ENCODE measurements around the gene ACER1. TPM values are rescaled to one million over a fixed set of nuclear protein-coding genes. Genes with fewer than 3 reads are reported as not detected.

The ACER1 gene
- total and polyA plus RNA-seq, 2 of the 13 experiments (the other 11 are each of a cell fraction or from before 2014, with no cell fraction given), result not detected

DNA sequence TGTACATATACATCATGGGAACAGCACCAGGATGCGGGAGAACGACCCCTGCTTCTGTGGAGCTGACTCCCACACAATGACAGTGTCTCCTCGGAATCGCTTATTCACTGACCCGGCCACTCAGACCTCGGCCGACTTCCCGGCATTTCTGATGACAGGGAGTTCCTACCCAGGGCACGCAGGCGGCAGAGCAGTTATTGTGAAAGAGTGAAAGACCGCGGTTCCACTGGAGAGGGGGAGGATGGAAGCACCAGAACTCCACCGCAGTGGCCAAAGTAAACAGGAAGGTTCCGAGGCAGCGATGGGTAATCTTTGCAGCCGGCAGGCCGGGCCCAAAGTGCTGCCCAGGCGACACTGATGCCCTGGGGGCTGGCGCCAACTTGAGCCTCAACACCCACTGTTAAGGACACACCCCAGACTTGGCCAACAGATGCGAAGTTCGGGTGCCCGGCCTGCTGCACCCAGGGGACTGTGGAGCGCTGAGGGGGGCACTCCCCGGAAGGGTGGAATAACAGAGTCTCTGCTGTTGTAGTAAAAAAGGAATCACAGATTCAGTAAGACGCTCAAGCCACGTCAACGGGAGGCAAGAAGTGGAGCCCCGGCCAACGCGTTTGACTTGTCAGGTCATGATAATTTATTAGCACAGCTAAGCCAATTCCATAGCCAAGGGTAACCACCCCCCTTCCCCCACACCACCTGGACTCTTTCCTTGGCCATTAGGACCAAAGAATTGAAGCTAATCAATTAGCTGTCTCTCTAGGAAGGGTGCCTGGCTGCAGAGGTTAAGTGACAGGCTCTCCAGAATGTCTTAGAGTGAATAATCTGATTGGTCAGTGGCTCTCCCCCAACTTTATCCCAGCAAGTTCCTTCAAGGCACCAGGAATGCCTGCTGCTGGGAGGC lies 59.5 kb downstream of the ACER1 start (continued):
- TF ChIP-seq, protein P1, sequence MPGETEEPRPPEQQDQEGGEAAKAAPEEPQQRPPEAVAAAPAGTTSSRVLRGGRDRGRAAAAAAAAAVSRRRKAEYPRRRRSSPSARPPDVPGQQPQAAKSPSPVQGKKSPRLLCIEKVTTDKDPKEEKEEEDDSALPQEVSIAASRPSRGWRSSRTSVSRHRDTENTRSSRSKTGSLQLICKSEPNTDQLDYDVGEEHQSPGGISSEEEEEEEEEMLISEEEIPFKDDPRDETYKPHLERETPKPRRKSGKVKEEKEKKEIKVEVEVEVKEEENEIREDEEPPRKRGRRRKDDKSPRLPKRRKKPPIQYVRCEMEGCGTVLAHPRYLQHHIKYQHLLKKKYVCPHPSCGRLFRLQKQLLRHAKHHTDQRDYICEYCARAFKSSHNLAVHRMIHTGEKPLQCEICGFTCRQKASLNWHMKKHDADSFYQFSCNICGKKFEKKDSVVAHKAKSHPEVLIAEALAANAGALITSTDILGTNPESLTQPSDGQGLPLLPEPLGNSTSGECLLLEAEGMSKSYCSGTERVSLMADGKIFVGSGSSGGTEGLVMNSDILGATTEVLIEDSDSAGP (CRISPR knock-in tag; IDR thresholded peaks at IDR 0.05; ENCODE audit: borderline replicate concordance), result peak; percentile 62
- TF ChIP-seq, protein P2, sequence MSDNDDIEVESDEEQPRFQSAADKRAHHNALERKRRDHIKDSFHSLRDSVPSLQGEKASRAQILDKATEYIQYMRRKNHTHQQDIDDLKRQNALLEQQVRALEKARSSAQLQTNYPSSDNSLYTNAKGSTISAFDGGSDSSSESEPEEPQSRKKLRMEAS (IDR thresholded peaks at IDR 0.05), result peak; percentile 80
- TF ChIP-seq ZNF839 (CRISPR knock-in tag; IDR thresholded peaks at IDR 0.05; ENCODE audit: borderline replicate concordance) (no peak), TBX2 (CRISPR knock-in tag; IDR thresholded peaks at IDR 0.05; ENCODE audit: borderline replicate concordance) (peak; percentile 72), SP4 (CRISPR knock-in tag; IDR thresholded peaks at IDR 0.05) (0 out of 2 replicates have a peak, but pooled peaks have one; percentile 22), ZFX (CRISPR knock-in tag; IDR thresholded peaks at IDR 0.05; ENCODE audit: low read depth) (peak; percentile 61; the same call in 1 of the 2 replicates), ZNF768 (CRISPR knock-in tag; IDR thresholded peaks at IDR 0.05) (no peak), DNMT3B (CRISPR knock-in tag; conservative IDR thresholded peaks at IDR 0.05) (0 out of 2 replicates have a peak, but pooled peaks have one; percentile 25), NFRKB (IDR thresholded peaks at IDR 0.05) (no peak), MXI1 (IDR thresholded peaks at IDR 0.05; ENCODE audit: borderline replicate concordance, low read depth, low read length) (peak; percentile 54; the same call in 1 of the 3 replicates), ZNF30 (CRISPR knock-in tag; IDR thresholded peaks at IDR 0.05) (no peak), ZNF816 (CRISPR knock-in tag; IDR thresholded peaks at IDR 0.05; ENCODE audit: borderline replicate concordance) (no peak), RAD21 (CRISPR knock-in tag; IDR thresholded peaks at IDR 0.05) (peak; percentile 10; the same call in 1 of the 2 replicates), RNF2 (conservative IDR thresholded peaks at IDR 0.05; ENCODE audit: low read depth) (no peak), FOXK1 (CRISPR knock-in tag; IDR thresholded peaks at IDR 0.05; ENCODE audit: borderline replicate concordance, low read depth) (peak; percentile 63; the same call in 1 of the 2 replicates), KMT2A (CRISPR knock-in tag; IDR thresholded peaks at IDR 0.05) (peak; percentile 92), CENPT (CRISPR knock-in tag; IDR thresholded peaks at IDR 0.05; ENCODE audit: low read depth) (no peak), ZNF709 (CRISPR knock-in tag; IDR thresholded peaks at IDR 0.05) (no peak), ZNF577 (CRISPR knock-in tag; IDR thresholded peaks at IDR 0.05; ENCODE audit: borderline replicate concordance, low read depth) (no peak), BCL6 (CRISPR knock-in tag; IDR thresholded peaks at IDR 0.05) (peak; percentile 53; the same call in 1 of the 2 replicates), ZSCAN25 (CRISPR knock-in tag; IDR thresholded peaks at IDR 0.05) (peak; percentile 45)
- TF ChIP-seq, protein P3, sequence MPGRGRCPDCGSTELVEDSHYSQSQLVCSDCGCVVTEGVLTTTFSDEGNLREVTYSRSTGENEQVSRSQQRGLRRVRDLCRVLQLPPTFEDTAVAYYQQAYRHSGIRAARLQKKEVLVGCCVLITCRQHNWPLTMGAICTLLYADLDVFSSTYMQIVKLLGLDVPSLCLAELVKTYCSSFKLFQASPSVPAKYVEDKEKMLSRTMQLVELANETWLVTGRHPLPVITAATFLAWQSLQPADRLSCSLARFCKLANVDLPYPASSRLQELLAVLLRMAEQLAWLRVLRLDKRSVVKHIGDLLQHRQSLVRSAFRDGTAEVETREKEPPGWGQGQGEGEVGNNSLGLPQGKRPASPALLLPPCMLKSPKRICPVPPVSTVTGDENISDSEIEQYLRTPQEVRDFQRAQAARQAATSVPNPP (CRISPR knock-in tag; IDR thresholded peaks at IDR 0.05), result peak; percentile 39; the same call in 1 of the 2 replicates
- TF ChIP-seq, protein P4, sequence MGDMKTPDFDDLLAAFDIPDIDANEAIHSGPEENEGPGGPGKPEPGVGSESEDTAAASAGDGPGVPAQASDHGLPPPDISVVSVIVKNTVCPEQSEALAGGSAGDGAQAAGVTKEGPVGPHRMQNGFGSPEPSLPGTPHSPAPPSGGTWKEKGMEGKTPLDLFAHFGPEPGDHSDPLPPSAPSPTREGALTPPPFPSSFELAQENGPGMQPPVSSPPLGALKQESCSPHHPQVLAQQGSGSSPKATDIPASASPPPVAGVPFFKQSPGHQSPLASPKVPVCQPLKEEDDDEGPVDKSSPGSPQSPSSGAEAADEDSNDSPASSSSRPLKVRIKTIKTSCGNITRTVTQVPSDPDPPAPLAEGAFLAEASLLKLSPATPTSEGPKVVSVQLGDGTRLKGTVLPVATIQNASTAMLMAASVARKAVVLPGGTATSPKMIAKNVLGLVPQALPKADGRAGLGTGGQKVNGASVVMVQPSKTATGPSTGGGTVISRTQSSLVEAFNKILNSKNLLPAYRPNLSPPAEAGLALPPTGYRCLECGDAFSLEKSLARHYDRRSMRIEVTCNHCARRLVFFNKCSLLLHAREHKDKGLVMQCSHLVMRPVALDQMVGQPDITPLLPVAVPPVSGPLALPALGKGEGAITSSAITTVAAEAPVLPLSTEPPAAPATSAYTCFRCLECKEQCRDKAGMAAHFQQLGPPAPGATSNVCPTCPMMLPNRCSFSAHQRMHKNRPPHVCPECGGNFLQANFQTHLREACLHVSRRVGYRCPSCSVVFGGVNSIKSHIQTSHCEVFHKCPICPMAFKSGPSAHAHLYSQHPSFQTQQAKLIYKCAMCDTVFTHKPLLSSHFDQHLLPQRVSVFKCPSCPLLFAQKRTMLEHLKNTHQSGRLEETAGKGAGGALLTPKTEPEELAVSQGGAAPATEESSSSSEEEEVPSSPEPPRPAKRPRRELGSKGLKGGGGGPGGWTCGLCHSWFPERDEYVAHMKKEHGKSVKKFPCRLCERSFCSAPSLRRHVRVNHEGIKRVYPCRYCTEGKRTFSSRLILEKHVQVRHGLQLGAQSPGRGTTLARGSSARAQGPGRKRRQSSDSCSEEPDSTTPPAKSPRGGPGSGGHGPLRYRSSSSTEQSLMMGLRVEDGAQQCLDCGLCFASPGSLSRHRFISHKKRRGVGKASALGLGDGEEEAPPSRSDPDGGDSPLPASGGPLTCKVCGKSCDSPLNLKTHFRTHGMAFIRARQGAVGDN (CRISPR knock-in tag; IDR thresholded peaks at IDR 0.05), result peak; percentile 90
